Suprapubic skin (tissue), 3 donors: ENCODE results near the gene PLOD3.

ENCODE experiments used
- EP300 ChIP-seq: sonication (generic); formaldehyde crosslinking; IDR thresholded peaks from one replicate; pipeline ENCODE4 v1.6.1; 2017; ENCODE audit warnings: antibody characterized with exemption
- POLR2A ChIP-seq, 2 donors: fragments of 450-650 bp; IDR thresholded peaks; one replicate each; pipeline ENCODE4 v1.6.1; 2017; ENCODE audit warnings: antibody characterized with exemption in 2 of 2, mild to moderate bottlenecking in 2 of 2, moderate library complexity in 2 of 2
- TF ChIP-seq, protein P1 (sequence below), 2 donors: fragments of 200-600 bp in 1 of 2; fragments of 450-650 bp in 1 of 2; sonication (generic) in 1 of 2; IDR thresholded peaks; one replicate each; pipeline ENCODE4 v1.5.1; 2016 to 2019; ENCODE audit warnings: antibody characterized with exemption in 2 of 2, mild to moderate bottlenecking in 1 of 2, moderate library complexity in 1 of 2

DNA sequence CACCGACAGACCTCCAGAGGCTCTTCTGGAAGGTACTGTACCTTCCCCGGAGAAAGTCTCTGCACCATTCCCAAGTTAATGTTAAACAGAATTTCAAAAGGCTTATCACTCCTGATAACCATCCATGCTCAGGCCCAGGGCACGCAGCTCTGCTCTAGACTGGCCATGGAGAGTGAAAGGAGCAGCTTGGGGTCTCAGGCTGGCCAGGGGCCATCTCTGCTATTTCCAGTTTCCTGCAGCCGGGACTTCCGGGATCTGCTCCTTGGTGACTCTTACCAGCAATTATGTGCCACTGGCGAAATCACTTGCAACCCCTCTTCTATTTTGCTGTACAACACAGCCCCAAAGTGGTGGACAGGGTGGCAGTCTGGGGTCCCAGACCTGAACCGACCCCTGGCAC, 14.3 kb upstream of the PLOD3 start:
- TF ChIP-seq, protein P1, sequence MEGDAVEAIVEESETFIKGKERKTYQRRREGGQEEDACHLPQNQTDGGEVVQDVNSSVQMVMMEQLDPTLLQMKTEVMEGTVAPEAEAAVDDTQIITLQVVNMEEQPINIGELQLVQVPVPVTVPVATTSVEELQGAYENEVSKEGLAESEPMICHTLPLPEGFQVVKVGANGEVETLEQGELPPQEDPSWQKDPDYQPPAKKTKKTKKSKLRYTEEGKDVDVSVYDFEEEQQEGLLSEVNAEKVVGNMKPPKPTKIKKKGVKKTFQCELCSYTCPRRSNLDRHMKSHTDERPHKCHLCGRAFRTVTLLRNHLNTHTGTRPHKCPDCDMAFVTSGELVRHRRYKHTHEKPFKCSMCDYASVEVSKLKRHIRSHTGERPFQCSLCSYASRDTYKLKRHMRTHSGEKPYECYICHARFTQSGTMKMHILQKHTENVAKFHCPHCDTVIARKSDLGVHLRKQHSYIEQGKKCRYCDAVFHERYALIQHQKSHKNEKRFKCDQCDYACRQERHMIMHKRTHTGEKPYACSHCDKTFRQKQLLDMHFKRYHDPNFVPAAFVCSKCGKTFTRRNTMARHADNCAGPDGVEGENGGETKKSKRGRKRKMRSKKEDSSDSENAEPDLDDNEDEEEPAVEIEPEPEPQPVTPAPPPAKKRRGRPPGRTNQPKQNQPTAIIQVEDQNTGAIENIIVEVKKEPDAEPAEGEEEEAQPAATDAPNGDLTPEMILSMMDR (IDR thresholded peaks at IDR 0.05), result no peak
- TF ChIP-seq POLR2A (IDR thresholded peaks at IDR 0.05) (no peak), EP300 (no peak)
